Measurements from ENCODE around the gene GCAT. TPM values are rescaled to one million over a fixed set of nuclear protein-coding genes. Genes with fewer than 3 reads are reported as not detected.

Gene GCAT
- total RNA-seq, 1 experiment from 2014 or later = 35.1 TPM

DNA sequence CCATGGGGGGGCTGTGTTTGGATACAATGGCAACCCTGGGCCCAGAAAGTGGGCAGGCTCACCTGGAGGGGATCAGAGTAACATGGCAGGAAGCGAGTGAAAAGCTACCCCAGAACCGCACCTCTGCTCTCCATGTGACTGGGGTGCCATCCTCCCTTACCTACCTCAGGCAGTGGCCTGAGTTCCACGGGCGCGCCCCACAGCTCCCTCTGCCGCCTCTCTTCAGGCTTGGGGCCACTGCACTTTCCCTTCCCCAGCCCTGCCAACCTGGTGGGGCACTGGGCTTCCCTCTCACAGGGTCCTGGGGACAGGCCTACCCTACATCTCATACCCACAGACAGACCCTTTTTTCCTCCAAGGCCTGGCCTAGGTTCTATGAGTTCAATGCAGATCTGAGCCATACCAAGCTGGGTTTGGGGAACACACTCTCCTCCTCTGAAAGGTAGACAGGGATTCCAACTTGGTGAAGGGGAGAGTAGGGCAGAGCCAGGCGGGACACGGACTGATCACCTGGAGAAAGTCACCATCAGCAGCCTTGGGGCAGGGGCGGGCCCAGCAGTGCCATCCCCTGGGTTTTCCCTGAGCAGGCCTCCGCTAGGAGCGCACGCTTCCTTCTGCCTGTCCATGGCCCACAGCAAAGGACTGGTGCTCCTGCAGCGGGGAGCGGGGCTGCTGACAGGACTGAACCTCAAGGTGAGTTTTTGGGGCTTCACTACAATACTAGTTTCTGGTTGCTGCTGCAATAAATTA is 22.5 kb downstream of the GCAT start:
- peak; percentile 54 for DNase-seq
- peaks cover 11% of the 10 kb centered on the region for H3K36me3 ChIP-seq (replicated peaks; ENCODE audit: control insufficient read depth, insufficient read depth, low read length)
- no peak overlapping the region for H3K4me3 ChIP-seq (ENCODE audit: insufficient read depth, low read depth, low read length)
- peaks cover 5% of the 10 kb centered on the region for H3K27me3 ChIP-seq (ENCODE audit: control insufficient read depth, insufficient read depth, low read length)

DNA sequence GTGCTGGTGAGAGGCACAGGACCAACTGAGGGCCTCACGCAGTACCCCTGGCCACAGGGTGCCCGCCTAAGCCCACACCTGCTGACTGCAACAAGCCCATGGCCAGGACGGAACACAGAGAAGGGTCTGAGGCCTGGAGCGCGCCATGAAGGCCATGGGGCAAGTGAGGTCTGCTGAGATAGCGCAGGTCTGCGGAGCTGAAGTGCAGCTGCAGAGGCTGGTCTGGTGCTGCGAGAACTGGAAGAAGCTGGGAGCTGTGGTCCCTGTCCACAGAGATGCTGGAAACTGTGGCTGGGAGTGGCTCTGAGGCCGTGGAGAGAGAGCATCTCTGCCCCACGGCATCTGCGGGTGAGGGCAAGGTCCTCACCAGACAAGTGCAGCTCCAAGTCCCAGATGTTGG is 23.7 kb downstream of the GCAT start:
- H3K36me3 ChIP-seq (replicated peaks; ENCODE audit: control insufficient read depth, insufficient read depth, low read length) = peaks cover 11% of the 10 kb centered on the region
- DNase-seq = no peak
- no peaks in the 10 kb centered on the region for H3K27me3 ChIP-seq (ENCODE audit: control insufficient read depth, insufficient read depth, low read length)
- no peak overlapping the region for H3K4me3 ChIP-seq (ENCODE audit: insufficient read depth, low read depth, low read length)

DNA sequence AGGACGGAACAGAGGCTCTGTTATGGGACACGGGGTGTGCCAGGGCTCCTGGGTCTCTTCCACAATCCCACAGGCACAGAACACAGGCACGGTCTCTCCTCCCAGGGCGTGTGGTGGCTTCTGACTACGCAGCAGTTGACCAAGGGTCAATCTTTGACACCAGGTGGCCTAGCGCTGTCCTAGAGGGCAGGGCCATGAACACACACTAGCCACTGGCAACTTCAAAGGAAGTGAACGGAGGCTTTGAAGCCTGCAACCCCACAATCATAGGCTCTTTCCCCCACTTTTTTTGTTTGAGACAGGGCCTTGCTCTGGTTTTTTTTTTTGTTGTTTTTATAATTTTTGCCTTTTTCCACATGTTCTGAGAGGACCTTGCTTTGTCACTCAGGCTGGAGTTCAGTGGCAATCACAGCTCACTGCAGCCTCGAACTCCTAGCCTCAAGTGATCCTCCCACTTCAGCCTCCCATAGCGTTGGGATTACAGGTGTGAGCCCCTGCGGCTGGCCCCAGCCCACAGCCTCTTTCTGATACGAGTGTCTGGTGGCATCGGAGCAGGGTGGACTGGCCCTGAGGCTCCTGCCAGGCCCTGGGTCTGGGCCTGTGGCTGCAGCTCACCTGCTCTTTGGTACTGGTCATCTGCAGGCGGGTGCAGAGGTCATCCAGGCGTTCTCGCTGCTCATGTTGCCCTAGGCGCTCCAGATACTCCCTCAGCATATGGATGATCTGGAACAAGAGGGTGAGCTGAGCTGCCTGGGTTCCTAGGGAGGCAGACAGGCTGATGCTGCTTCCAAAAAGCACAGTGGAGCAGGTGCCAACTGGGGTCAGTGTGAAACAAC is 24.5 kb downstream of the GCAT start:
- H3K27me3 ChIP-seq (ENCODE audit: control insufficient read depth, insufficient read depth, low read length) = no peaks in the 10 kb centered on the region
- no peak for DNase-seq
- peaks cover 11% of the 10 kb centered on the region for H3K36me3 ChIP-seq (replicated peaks; ENCODE audit: control insufficient read depth, insufficient read depth, low read length)
- no peak overlapping the region for H3K4me3 ChIP-seq (ENCODE audit: insufficient read depth, low read depth, low read length)

DNA sequence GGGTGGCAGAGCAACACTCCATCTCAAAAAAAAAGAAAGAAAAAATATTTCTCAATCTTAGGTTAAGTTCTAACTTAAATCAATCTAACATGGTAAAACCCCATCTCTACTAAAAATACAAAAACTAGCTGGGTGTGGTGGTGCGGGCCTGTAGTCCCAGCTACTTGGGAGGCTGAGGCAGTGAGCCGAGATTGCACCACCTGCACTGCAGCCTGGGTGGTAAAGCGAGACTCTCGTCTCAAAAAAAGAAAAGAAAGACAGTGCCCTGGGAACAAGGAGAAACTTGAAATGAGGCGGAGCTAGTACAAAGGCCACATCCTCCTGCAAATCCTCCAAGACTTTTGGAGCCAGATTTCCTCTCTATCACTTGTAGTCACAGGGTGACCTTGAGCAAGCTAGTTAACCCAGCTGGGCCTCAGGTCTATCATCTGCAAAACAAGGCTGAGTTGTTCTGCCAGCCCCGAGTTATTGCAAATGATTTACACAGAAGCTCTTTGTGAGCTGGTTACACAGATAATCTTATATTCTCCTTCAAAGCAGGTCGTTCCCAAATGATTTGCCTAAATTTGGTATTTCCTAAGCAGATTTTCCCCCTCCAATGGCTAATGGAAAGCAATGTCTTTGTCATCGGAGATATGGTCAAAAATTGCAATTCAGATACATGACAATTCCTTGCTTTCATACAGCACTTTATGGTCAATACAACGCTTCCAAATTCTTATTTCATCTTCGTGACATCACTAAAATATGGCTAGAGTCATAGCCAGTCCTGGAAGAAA is 34.5 kb downstream of the GCAT start:
- H3K36me3 ChIP-seq (replicated peaks; ENCODE audit: control insufficient read depth, insufficient read depth, low read length) = peaks cover 1% of the 10 kb centered on the region; the same call in 1 of the 2 replicates
- H3K27me3 ChIP-seq (ENCODE audit: control insufficient read depth, insufficient read depth, low read length) = no peaks in the 10 kb centered on the region
- no peak overlapping the region for H3K4me3 ChIP-seq (ENCODE audit: insufficient read depth, low read depth, low read length)
- no peak for DNase-seq

DNA sequence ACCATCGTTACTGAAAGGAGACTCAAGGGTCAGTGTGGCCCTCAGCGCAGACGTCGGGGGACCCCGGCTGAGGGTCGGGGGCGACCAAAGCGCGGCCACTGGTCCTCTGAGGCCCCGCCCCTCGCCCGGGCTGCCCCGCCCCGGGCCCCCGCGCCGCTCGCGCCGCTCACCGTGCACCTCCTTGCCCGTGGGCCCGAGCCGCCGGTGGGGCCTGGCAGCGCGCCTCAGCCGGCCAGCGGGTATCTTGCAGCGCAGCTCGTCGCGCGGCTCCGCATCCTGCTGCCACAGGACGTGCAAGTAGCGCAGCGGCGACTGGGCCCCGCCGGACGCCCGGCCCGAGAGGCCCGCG is 36.0 kb downstream of the GCAT start:
- Histone ChIP-seq H3K27me3 (ENCODE audit: control insufficient read depth, insufficient read depth, low read length) (no peaks in the 10 kb centered on the region), H3K4me3 (ENCODE audit: insufficient read depth, low read depth, low read length) (peak overlapping the region; percentile 75), H3K36me3 (replicated peaks; ENCODE audit: control insufficient read depth, insufficient read depth, low read length) (0 out of 2 replicates have a peak, but pooled peaks cover 1% of the 10 kb centered on the region)
- peak; percentile 90 for DNase-seq

DNA sequence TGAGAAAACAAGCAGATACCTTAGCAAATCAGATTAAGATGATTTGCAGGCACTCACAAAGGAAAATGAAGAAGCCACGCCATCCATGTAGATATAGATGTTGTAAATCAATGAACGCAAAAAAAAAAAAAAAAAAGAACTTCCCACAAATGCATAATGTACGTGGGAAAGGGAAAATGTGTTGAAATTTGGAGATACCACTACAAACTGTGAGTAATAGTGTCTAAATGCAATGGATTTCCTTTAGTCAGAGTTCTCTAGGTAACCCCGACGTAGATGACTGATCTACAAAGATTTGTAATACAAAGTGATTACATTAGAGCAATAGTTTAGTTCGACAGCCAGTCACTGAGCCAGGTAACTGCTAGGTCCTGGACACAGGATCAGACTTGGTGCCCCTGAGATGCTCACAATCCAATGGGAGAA is 37.2 kb downstream of the GCAT start:
- H3K4me3 ChIP-seq (ENCODE audit: insufficient read depth, low read depth, low read length) = peak overlapping the region; percentile 16; the same call in 1 of the 2 replicates
- H3K27me3 ChIP-seq (ENCODE audit: control insufficient read depth, insufficient read depth, low read length) = no peaks in the 10 kb centered on the region
- DNase-seq = no peak
- H3K36me3 ChIP-seq (replicated peaks; ENCODE audit: control insufficient read depth, insufficient read depth, low read length) = 0 out of 2 replicates have a peak, but pooled peaks cover under 1% of the 10 kb centered on the region

DNA sequence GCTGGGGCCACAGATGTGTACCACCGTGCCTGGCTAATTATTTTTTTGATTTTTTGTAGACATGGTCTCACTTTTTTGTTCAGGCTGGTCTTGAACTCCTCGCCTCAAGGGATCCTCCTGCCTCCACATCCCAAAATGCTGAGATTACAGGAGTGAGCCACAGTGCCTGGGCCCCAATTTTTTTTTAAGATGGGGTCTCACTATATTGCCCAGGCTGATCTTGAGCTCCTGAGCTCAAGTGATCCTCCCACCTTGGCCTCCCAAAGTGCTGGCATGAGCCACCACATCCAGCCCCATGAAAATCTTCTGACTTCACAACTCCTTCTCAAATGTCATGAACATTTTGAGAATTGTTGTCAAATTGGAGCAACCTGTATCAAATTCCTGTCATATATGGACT is 38.7 kb downstream of the GCAT start:
- DNase-seq = no peak
- no peak overlapping the region for H3K4me3 ChIP-seq (ENCODE audit: insufficient read depth, low read depth, low read length)
- H3K27me3 ChIP-seq (ENCODE audit: control insufficient read depth, insufficient read depth, low read length) = no peaks in the 10 kb centered on the region
- peaks cover 7% of the 10 kb centered on the region for H3K36me3 ChIP-seq (replicated peaks; ENCODE audit: control insufficient read depth, insufficient read depth, low read length)

DNA sequence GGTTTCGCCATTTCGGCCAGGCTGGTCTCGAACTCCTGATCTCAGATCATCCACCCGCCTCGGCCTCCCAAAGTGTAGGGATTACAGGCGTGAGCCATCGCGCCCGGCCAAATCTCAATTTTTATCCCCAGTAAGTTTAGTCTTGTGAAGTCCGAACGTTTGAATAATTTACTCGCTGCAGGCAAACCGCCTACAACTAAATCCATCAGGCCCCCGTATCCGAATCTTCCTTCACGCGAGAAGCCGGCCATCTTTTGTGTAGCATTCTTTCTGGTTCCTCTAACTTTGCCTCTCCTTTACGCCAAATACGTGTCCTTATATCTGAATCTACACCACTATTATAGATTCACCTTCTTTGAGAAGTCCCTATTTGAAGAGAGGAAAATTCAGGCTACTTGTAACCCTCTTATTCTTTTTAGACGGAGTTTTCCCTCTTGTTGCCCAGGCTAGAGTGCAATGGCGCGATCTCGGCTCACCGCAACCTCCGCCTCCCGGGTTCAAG is 40.9 kb downstream of the GCAT start:
- peaks cover 21% of the 10 kb centered on the region for H3K36me3 ChIP-seq (replicated peaks; ENCODE audit: control insufficient read depth, insufficient read depth, low read length)
- no peak for DNase-seq
- H3K27me3 ChIP-seq (ENCODE audit: control insufficient read depth, insufficient read depth, low read length) = no peaks in the 10 kb centered on the region
- peak overlapping the region; percentile 87 for H3K4me3 ChIP-seq (ENCODE audit: insufficient read depth, low read depth, low read length)

DNA sequence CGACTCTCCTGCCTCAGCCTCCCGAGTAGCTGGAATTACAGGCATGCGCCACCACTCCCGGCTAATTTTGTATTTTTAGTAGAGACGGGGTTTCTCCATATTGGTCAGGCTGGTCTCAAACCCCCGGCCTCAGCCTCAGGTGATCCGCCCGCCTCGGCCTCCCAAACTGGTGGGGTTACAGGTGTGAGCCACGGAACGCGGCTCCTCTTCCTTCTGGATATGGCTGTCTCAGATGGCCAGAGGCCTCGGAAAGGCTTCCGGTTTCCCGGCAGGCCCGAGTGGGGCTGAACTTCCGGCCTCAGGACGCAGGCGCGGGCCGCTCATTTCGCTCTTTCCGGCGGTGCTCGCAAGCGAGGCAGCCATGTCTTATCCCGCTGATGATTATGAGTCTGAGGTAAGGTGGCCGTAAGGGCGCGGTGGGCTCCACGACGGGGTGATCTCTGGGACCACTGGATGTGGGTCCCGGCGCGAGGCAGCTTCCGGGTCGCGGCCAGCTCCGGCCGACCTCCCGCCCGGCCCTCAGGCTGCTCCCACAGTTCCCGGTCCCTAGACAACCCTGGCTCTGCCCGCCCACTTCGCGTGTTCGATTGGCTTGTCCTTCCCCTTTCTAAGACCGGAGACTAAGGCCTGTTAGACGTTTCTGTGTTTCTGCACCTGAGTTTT is 41.5 kb downstream of the GCAT start, which contains the start of gene EIF3L:
TSS of gene EIF3L (plus strand) at position 331 of the 663 bp plus-strand sequence. CDS start at position 362, 31 bp downstream.
- H3K27me3 ChIP-seq (ENCODE audit: control insufficient read depth, insufficient read depth, low read length) = no peaks in the 10 kb centered on the region
- peak within 1 kb of the TSS; percentile 87 for H3K4me3 ChIP-seq (ENCODE audit: insufficient read depth, low read depth, low read length)
- DNase-seq = peak; percentile 97
- peaks cover 26% of the 10 kb centered on the region for H3K36me3 ChIP-seq (replicated peaks; ENCODE audit: control insufficient read depth, insufficient read depth, low read length)

DNA sequence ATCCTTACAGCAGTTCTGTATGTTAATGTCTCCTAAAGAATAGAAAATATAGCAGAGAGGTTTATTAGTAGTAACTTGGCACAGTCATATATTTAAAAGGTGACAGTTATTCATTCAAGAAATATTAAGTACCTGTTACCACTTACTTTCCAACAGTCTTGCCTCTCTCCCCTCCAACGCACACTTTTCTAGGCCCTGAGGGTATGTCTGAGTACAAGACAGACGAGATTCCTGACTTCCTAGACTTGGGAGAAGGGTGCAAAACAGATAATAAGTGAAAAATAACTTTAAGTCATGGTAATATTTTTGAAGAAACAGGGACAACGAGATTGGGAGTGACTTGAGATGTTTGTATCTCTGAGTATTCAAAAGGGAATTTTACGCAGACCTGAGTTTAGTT is 43.1 kb downstream of the GCAT start:
- Histone ChIP-seq H3K4me3 (ENCODE audit: insufficient read depth, low read depth, low read length) (no peak overlapping the region), H3K27me3 (ENCODE audit: control insufficient read depth, insufficient read depth, low read length) (no peaks in the 10 kb centered on the region), H3K36me3 (replicated peaks; ENCODE audit: control insufficient read depth, insufficient read depth, low read length) (peaks cover 36% of the 10 kb centered on the region)
- DNase-seq = no peak

DNA sequence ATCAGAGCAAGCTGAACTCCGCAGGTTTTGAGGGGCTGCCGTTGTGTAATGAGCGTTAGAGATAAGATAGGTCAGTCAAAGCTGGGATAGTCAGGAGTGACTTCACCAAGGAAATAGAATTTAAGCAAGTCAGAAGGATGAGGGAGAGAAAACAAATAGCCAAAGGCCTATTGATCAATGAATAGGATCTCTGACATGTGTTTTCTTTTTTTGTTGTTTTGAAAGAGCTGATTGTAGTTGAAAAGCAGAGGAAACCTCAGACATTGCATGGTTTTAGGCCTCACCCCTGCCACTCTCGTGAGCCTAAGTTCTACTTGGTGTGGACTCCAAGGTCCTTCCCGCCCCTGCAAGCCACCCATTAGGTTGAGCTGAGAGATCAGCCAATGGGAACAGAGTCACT is 44.7 kb downstream of the GCAT start:
- DNase-seq = no peak
- Histone ChIP-seq H3K36me3 (replicated peaks; ENCODE audit: control insufficient read depth, insufficient read depth, low read length) (peaks cover 40% of the 10 kb centered on the region), H3K27me3 (ENCODE audit: control insufficient read depth, insufficient read depth, low read length) (no peaks in the 10 kb centered on the region), H3K4me3 (ENCODE audit: insufficient read depth, low read depth, low read length) (no peak overlapping the region)

DNA sequence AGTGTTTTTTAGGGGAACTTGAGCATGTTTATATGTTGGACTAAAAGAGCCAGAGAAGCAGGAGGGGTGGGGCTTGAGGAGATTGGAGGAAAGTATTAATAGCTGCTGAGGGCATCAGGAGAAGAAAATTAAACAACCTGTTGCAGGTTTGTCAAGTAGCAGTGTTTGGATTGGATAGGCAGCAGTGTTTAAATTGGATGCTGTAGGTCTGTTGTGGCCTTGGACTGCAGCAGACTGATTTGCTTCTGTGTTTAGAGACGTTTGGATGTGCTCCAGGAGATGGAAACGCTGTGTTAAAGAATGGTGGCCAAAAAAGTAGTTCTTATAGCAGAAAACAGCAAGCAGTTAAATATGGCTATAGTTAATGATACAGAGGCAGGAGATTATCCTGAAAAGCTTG is 47.2 kb downstream of the GCAT start:
- H3K27me3 ChIP-seq (ENCODE audit: control insufficient read depth, insufficient read depth, low read length) = no peaks in the 10 kb centered on the region
- H3K4me3 ChIP-seq (ENCODE audit: insufficient read depth, low read depth, low read length) = no peak overlapping the region
- peaks cover 53% of the 10 kb centered on the region for H3K36me3 ChIP-seq (replicated peaks; ENCODE audit: control insufficient read depth, insufficient read depth, low read length)
- no peak for DNase-seq

DNA sequence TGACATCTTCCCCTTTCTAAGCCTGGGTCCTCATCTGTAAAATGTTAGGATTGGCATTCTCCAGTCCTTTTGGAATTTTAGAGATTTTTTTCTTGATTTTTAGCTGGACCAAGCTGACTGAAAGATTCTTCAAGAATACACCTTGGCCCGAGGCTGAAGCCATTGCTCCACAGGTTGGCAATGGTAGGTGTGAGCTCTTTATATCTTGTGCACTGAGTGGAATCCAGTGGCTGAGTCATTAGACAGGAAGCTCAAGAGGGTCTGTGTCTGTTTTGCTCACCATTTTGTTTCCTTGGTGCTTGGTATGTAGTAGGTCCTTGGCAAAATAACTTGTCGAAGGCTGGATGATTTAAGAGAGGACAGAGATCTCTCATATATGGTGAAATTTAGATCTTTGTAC is 47.7 kb downstream of the GCAT start:
- DNase-seq = no peak
- Histone ChIP-seq H3K27me3 (ENCODE audit: control insufficient read depth, insufficient read depth, low read length) (no peaks in the 10 kb centered on the region), H3K36me3 (replicated peaks; ENCODE audit: control insufficient read depth, insufficient read depth, low read length) (peaks cover 56% of the 10 kb centered on the region), H3K4me3 (ENCODE audit: insufficient read depth, low read depth, low read length) (no peak overlapping the region)
